Vagina (tissue), 2 donors: ENCODE data around the gene AMIGO2.

Source experiments
- CTCF ChIP-seq, 3 experiments: fragments of 450-650 bp in 2 of 3; fragments of 200-600 bp in 1 of 3; sonication (generic) in 1 of 3; IDR thresholded peaks; one replicate each; pipeline ENCODE4 v1.5.1; 2017 to 2019; ENCODE audit warnings: antibody characterized with exemption in 3 of 3, mild to moderate bottlenecking in 2 of 3, moderate library complexity in 2 of 3
- POLR2A ChIP-seq, 2 donors: fragments of 450-650 bp; IDR thresholded peaks; one replicate each; pipeline ENCODE4 v1.6.1; 2017; ENCODE audit warnings: antibody characterized with exemption in 2 of 2, mild to moderate bottlenecking in 2 of 2, moderate library complexity in 2 of 2
- POLR2AphosphoS5 ChIP-seq, 2 donors: sonication (generic); formaldehyde crosslinking; IDR thresholded peaks; one replicate each; pipeline ENCODE4 v1.9.0; 2017; ENCODE audit warnings: antibody characterized with exemption in 2 of 2, mild to moderate bottlenecking in 2 of 2, low read depth in 1 of 2; ENCODE audit not compliant: insufficient read depth in 1 of 2

GRCh38 chr12:47039756-47040155 lies 40.0 kb downstream of the AMIGO2 start:
- TF ChIP-seq POLR2A (IDR thresholded peaks at IDR 0.05): no peak
- TF ChIP-seq CTCF (IDR thresholded peaks at IDR 0.05): no peak
- no peak for TF ChIP-seq POLR2AphosphoS5 (IDR thresholded peaks at IDR 0.05; ENCODE audit: insufficient read depth in 1 of 2, low read depth in 1 of 2)
